C4-2B (cell line): Measurements from ENCODE around the gene PRICKLE4.

Experiments used
- ZFX ChIP-seq: fragments of 450-650 bp; IDR thresholded peaks from 2 replicates; pipeline ENCODE4 v1.6.1; 2017
- TF ChIP-seq, protein P1 (sequence below): fragments of 450-650 bp; conservative IDR thresholded peaks from 2 replicates; pipeline ENCODE4 v1.5.1; 2017; ENCODE audit warnings: mild to moderate bottlenecking

DNA sequence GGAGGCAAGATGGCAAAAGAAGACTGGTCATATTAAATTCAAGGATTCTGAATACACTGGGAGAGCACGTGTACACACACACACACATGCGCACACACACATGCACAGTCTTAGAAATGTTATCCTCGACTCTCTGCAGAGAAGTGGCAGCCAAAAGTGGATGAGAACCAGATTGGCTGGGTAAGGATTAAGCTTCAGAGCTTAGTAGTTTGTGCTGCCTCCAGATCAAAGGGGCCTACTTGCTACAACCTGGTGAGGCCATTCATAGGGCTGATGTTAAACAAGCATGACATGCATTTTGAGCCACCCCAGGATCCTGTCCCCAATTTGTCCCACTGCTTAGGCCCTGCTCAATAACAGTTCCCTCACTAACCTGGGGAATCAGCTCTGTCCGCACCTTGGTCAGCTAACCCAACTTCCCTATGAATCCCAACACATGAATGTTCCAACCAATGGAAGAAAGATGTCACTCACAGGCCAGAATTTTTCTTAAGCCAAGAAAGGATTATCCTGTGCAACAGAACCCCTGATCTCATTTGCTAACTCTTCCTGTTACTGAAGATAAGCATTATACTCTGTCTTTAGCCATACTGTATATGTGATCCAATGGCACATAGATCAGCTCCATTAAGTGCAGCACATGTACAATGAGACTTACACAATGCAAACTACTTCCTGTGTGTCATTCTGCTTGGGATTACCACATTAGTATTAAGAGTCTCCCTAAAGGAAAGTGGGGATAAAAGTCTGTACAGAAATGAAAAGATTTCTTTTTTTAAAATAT lies 37.9 kb downstream of the PRICKLE4 start:
- TF ChIP-seq, protein P1, sequence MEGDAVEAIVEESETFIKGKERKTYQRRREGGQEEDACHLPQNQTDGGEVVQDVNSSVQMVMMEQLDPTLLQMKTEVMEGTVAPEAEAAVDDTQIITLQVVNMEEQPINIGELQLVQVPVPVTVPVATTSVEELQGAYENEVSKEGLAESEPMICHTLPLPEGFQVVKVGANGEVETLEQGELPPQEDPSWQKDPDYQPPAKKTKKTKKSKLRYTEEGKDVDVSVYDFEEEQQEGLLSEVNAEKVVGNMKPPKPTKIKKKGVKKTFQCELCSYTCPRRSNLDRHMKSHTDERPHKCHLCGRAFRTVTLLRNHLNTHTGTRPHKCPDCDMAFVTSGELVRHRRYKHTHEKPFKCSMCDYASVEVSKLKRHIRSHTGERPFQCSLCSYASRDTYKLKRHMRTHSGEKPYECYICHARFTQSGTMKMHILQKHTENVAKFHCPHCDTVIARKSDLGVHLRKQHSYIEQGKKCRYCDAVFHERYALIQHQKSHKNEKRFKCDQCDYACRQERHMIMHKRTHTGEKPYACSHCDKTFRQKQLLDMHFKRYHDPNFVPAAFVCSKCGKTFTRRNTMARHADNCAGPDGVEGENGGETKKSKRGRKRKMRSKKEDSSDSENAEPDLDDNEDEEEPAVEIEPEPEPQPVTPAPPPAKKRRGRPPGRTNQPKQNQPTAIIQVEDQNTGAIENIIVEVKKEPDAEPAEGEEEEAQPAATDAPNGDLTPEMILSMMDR: no peak
- TF ChIP-seq ZFX: no peak
